HUES64 (cell line): ENCODE data around the gene NOD2.

Experiments
- H3K27ac ChIP-seq: 2 replicates; pipeline ENCODE4 v1.7.0; 2013; ENCODE audit warnings: low read depth, low read length, inconsistent platforms
- H3K27me3 ChIP-seq: 2 replicates; pipeline ENCODE4 v1.6.1; 2013; ENCODE audit warnings: mild to moderate bottlenecking, low read length; ENCODE audit not compliant: insufficient read depth
- H3K36me3 ChIP-seq: 2 replicates; pipeline ENCODE4 v1.6.1; 2013; ENCODE audit warnings: mild to moderate bottlenecking, low read length; ENCODE audit not compliant: insufficient read depth
- H3K4me1 ChIP-seq: 2 replicates; pipeline ENCODE4 v1.6.1; 2013; ENCODE audit warnings: mild to moderate bottlenecking, low read length, moderate library complexity; ENCODE audit not compliant: insufficient read depth
- H3K4me3 ChIP-seq: 2 replicates; pipeline ENCODE4 v1.5.1; 2013; ENCODE audit warnings: mild to moderate bottlenecking, low read length, moderate library complexity
- H3K9ac ChIP-seq: 2 replicates; pipeline ENCODE4 v1.6.1; 2013; ENCODE audit warnings: mild to moderate bottlenecking, low read depth, low read length
- H3K9me3 ChIP-seq: 2 replicates; pipeline ENCODE4 v1.6.1; 2013; ENCODE audit warnings: low read depth, low read length; ENCODE audit not compliant: insufficient read depth
- WGBS: fragments of 150-250, 120-280 bp; methylation state at CpG from one replicate; pipeline ENCODE4 v1.1.7; 2013; ENCODE audit warnings: missing lambda C conversion rate; 5-methylcytosine and 5-hydroxymethylcytosine counted together

NOD2 gene

DNA sequence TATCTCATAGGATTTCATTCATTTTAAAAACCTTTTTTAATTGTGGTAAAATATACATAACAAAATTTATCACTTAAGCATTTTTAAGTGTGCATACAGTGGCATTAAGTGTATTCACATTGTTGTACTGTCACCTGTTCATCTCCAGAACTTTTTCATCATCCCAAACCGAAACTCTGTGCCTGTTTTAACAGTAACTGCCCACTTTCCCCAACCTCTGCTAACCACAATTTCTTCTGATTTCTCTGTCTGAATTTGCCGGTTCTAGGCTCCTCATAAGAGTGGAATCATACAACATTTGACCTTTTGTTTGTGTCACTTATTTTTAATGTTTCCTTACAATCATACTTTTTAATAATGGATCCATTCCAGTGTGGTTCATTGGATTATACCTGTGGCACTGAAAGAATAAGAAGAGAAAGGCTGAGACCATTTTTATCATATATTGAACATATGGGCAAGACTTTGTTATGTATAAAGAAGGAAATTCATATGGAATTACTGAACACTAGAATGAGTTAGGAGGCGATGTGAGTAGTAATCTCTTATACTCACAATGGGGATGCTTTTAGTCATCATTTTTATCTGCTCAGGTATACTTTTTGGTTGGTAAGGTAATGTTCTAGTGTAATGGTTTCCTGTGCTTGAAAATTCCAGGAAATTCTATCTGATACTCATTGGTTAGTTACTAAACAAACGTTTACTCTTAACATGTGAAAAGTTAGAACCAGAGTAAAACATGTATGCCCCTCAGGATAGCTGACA, 59.2 kb downstream of the NOD2 start:
- H3K36me3 ChIP-seq, result peaks cover 3% of the 10 kb centered on the region; the same call in 1 of the 2 replicates
- no peak overlapping the region for H3K27ac ChIP-seq
- H3K9ac ChIP-seq, result no peak overlapping the region
- no peaks in the 10 kb centered on the region for H3K27me3 ChIP-seq
- 88% methylated on average over 4 of the region's 4 CpGs for WGBS
- no peak overlapping the region for H3K4me3 ChIP-seq
- H3K4me1 ChIP-seq, result no peaks in the 10 kb centered on the region
- no peaks in the 10 kb centered on the region for H3K9me3 ChIP-seq

DNA sequence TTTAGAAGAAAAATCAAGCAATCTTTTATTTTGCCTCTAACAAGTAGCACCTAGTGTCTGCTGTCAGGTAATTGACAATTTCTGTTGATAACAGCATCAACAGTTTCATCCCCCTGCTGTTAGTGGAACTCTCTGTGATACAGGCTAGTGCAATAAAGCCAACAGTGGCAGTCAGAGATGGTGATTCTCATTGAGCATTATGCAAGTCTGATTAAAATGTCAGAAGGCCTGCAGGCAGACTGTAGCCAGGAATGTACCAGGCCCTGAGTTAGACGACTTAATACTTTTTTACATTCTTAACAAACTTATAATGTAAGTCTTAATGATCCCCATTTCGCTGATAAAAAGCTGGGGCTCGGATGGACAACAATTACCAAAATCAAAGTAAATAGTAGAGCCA, 63.1 kb downstream of the NOD2 start:
- H3K4me3 ChIP-seq, result no peak overlapping the region
- H3K36me3 ChIP-seq, result peaks cover 3% of the 10 kb centered on the region; the same call in 1 of the 2 replicates
- H3K9me3 ChIP-seq, result no peaks in the 10 kb centered on the region
- H3K27me3 ChIP-seq, result no peaks in the 10 kb centered on the region
- WGBS, result 90% methylated on average over 3 of the region's 3 CpGs
- no peaks in the 10 kb centered on the region for H3K4me1 ChIP-seq
- H3K9ac ChIP-seq, result no peak overlapping the region
- H3K27ac ChIP-seq, result no peak overlapping the region

DNA sequence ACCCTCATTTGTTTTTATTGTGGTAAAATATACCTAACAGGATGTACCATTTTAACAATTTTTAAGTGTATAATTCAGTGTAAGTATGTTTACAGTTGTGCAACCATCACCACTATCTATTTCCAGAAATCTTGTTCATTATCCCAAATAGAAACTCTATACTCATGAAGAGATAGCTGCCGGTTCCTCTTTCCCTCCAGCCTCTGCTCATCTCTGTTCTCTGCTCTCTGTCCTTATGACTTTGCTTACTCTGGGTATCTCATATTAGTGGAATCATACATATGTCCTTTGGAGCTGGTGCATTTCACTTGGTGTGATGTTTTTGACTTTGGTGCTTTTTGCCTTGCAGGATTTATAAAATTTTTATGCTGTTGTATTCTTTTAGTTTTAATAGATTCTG, 67.9 kb downstream of the NOD2 start:
- Histone ChIP-seq H3K4me1 (no peaks in the 10 kb centered on the region), H3K27ac (no peak overlapping the region), H3K9me3 (peaks cover 5% of the 10 kb centered on the region; the same call in 1 of the 2 replicates), H3K9ac (no peak overlapping the region), H3K36me3 (no peaks in the 10 kb centered on the region), H3K27me3 (no peaks in the 10 kb centered on the region), H3K4me3 (no peak overlapping the region)
- WGBS, result 82% methylated on average over 1 of the region's 1 CpG

DNA sequence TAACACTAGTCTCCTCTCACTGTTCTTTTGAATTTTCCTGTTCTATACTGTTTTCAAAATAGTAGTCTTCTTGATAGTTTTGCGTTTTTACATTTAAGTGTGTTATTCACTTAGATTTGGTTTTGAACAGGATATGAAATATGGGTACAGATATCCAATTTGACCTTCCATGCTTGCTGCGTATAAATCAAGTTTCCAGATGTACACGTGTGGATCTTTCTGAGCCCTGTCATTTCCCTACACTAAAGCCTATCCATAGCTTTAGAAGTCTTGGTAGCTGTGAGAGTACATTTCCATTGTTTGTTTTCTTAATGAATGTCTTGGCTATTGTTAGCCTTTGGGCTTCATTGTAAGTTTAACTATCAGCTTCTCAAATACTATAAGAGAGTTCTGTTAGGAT, 68.8 kb downstream of the NOD2 start:
- Histone ChIP-seq H3K4me1 (no peaks in the 10 kb centered on the region), H3K4me3 (no peak overlapping the region), H3K9ac (no peak overlapping the region), H3K27ac (no peak overlapping the region), H3K36me3 (no peaks in the 10 kb centered on the region; the same call in 1 of the 2 replicates), H3K9me3 (peaks cover 9% of the 10 kb centered on the region; the same call in 1 of the 2 replicates), H3K27me3 (no peaks in the 10 kb centered on the region)
- 81% methylated on average over 3 of the region's 3 CpGs for WGBS

DNA sequence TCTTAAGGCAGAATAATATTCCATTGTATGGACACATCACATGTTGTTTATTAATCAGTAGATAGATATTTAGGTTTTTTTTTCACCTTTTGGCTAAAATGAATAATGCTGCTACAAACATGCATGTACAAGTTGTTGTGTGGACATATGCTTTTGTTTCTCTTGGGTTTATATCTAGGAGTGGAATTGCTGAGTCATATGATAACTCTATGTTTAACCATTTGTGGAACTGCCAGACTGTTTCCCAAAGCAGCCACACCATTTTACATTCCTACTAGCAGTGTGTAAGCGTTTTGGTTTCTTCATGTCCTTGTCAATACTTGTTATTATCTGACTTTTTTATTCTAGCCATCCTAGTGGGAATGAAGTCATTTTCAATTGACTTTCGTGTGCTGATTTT, 69.8 kb downstream of the NOD2 start:
- Histone ChIP-seq H3K9ac (no peak overlapping the region), H3K36me3 (no peaks in the 10 kb centered on the region; the same call in 1 of the 2 replicates), H3K27ac (no peak overlapping the region), H3K9me3 (peaks cover 9% of the 10 kb centered on the region; the same call in 1 of the 2 replicates), H3K4me1 (no peaks in the 10 kb centered on the region), H3K4me3 (no peak overlapping the region), H3K27me3 (no peaks in the 10 kb centered on the region)
- WGBS, result 89% methylated on average over 1 of the region's 2 CpGs

DNA sequence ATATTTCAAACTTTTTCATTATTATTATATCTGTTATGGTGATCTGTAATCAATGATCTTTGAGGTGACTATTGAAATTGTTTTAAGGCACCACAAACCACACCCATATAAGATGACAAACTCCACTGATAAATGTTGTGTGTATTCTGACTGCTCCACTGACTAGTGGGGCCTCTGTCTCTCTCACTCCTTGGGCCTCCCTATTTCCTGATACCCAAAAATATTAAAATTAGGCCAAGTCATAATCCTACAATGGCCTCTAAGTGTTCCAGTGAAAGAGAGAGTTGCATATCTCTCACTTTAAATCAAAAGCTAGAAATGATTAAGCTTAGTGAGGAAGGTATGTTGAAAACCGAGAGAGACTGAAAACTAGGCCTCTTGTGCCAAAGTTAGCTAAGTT, 71.9 kb downstream of the NOD2 start:
- WGBS, result 91% methylated on average over 1 of the region's 1 CpG
- peaks cover 9% of the 10 kb centered on the region; the same call in 1 of the 2 replicates for H3K9me3 ChIP-seq
- H3K36me3 ChIP-seq, result no peaks in the 10 kb centered on the region; the same call in 1 of the 2 replicates
- H3K4me3 ChIP-seq, result no peak overlapping the region
- H3K27ac ChIP-seq, result no peak overlapping the region
- no peaks in the 10 kb centered on the region for H3K4me1 ChIP-seq
- H3K9ac ChIP-seq, result no peak overlapping the region
- no peaks in the 10 kb centered on the region for H3K27me3 ChIP-seq

DNA sequence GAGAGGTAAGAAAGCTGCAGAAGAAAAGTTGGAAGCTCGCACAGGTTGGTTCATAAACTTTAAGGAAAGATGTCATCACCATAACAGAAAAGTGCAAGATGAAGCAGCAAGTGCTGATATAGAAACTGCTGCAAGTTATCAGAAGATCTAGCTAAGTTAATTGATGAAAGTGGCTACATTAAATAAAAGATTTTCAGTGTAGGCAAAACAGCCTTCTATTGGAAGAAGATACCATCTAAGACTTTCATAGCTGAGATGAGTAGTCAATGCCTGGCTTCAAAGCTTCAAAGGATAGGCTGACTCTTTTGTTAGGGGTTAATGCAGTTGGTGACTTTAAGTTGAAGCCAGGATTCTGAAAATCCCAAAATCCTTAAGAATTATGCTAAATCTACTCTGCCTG, 72.5 kb downstream of the NOD2 start:
- Histone ChIP-seq H3K9me3 (peaks cover 9% of the 10 kb centered on the region; the same call in 1 of the 2 replicates), H3K36me3 (no peaks in the 10 kb centered on the region; the same call in 1 of the 2 replicates), H3K4me3 (no peak overlapping the region), H3K27me3 (no peaks in the 10 kb centered on the region), H3K4me1 (no peaks in the 10 kb centered on the region), H3K9ac (no peak overlapping the region), H3K27ac (no peak overlapping the region)
- 95% methylated on average over 1 of the region's 1 CpG for whole genome bisulfite sequencing

DNA sequence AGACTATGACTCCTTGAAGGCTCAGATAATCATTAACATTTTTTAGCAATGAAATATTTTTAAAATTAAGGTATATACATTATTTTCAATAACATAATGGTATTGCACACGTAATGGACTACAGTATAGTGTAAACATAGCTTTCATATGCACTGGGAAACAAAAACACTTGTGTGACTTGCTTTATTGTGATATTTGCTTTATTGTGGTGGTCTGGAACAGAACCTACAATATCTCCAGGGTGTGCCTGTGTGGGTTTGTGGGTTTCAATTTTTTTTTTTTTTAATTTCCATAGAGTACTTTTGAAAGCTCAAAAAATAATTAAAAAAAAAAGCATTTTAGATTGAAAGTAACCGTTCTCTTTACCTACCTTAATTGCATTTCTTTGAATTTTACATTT, 73.8 kb downstream of the NOD2 start:
- WGBS, result 100% methylated on average over 1 of the region's 2 CpGs
- Histone ChIP-seq H3K9ac (no peak overlapping the region), H3K27me3 (no peaks in the 10 kb centered on the region), H3K4me3 (no peak overlapping the region), H3K36me3 (no peaks in the 10 kb centered on the region; the same call in 1 of the 2 replicates), H3K9me3 (peaks cover 9% of the 10 kb centered on the region; the same call in 1 of the 2 replicates), H3K4me1 (no peaks in the 10 kb centered on the region), H3K27ac (no peak overlapping the region)

DNA sequence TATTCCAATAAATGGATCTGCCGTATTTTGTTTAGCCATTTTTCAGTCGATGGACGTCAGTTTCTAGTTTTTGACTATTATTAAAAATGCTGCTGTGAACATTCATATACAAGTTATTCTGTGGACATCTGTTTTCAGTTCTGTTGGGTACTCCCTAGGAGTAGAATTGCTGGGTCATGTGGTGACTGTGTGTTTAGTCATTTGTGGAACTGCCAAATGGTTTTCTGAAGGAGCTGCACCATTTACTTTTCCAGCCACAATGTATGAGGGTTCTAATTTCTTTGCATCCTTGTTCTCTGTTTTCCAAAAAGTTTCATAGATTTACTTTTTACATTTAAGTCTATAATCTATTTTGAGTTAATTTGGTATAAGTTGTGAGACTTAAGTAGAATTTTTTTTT, 78.0 kb downstream of the NOD2 start:
- Histone ChIP-seq H3K9ac (no peak overlapping the region), H3K4me1 (no peaks in the 10 kb centered on the region), H3K27ac (no peak overlapping the region), H3K36me3 (no peaks in the 10 kb centered on the region; the same call in 1 of the 2 replicates), H3K27me3 (no peaks in the 10 kb centered on the region), H3K4me3 (no peak overlapping the region), H3K9me3 (peaks cover 4% of the 10 kb centered on the region; the same call in 1 of the 2 replicates)
- 82% methylated on average over 3 of the region's 3 CpGs for WGBS

DNA sequence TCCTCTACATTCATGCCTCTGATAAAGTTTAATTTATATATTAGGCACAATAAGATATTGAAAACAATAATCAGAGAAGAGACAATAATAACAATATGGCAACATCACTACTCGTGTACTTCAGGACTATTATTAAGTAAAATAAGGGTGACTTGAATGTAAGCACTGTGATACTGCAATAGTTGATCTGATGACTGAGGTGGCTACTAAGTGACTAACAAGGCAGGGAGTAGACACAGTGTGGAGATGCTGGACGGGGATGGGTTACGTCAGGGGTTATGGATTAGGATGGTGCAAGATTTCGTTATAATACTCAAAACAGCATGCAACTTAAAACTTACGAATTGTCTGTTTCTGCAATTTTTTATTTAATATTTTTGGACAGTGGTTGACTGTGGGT, 81.0 kb downstream of the NOD2 start:
- no peaks in the 10 kb centered on the region for H3K36me3 ChIP-seq
- H3K9me3 ChIP-seq, result no peaks in the 10 kb centered on the region
- 97% methylated on average over 5 of the region's 5 CpGs for WGBS
- H3K27ac ChIP-seq, result no peak overlapping the region
- no peak overlapping the region for H3K4me3 ChIP-seq
- H3K27me3 ChIP-seq, result no peaks in the 10 kb centered on the region
- no peak overlapping the region for H3K9ac ChIP-seq
- H3K4me1 ChIP-seq, result no peaks in the 10 kb centered on the region

DNA sequence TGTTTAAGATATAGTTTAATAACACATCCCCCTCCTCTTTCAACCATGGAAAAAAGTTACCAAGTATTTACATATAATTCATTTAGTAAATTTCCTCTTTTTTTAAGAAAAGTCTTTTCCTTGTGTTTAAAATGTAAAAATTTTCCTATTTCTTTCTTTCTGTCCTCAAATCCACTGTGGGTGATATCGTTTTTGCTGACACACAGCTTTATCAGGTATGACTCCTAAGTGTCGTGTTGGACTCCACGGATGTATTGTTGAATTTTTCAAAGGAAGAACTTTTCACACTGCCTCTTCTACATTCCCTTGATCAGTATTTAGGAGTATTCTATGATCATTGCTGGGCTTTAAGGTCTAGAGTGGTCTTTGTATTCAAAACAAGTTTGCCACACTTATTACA, 81.6 kb downstream of the NOD2 start:
- no peaks in the 10 kb centered on the region for H3K36me3 ChIP-seq
- no peak overlapping the region for H3K9ac ChIP-seq
- no peaks in the 10 kb centered on the region for H3K4me1 ChIP-seq
- no peaks in the 10 kb centered on the region for H3K27me3 ChIP-seq
- no peak overlapping the region for H3K4me3 ChIP-seq
- no peak overlapping the region for H3K27ac ChIP-seq
- WGBS, result 89% methylated on average over 3 of the region's 3 CpGs
- no peaks in the 10 kb centered on the region for H3K9me3 ChIP-seq
